ENCODE data around the gene TNFRSF6B.

Gene TNFRSF6B

GRCh38 chr20:63698739-63699465 is 2.5 kb downstream of the TNFRSF6B start:
- DNase-seq: peak; percentile 85

- peak; percentile 46 for DNase-seq
Measured at GRCh38 chr20:63699466-63700198, 3.2 kb downstream of the TNFRSF6B start.

GRCh38 chr20:63700199-63701050 is 4.0 kb downstream of the TNFRSF6B start:
- peak; percentile 56 for DNase-seq

- no peak for DNase-seq
Measured at GRCh38 chr20:63701051-63701328, 4.5 kb downstream of the TNFRSF6B start.

- peak; percentile 50 for DNase-seq
Measured at GRCh38 chr20:63701329-63702035, 5.0 kb downstream of the TNFRSF6B start.

GRCh38 chr20:63702036-63702665 is 5.7 kb downstream of the TNFRSF6B start:
- DNase-seq: no peak

GRCh38 chr20:63702751-63703470 is 6.5 kb downstream of the TNFRSF6B start:
- no peak for DNase-seq

GRCh38 chr20:63703471-63703975 is 7.1 kb downstream of the TNFRSF6B start:
- peak; percentile 44 for DNase-seq

- DNase-seq: peak; percentile 48
Measured at GRCh38 chr20:63703976-63704748, 7.7 kb downstream of the TNFRSF6B start.

- peak; percentile 48 for DNase-seq
Measured at GRCh38 chr20:63704749-63705117, 8.3 kb downstream of the TNFRSF6B start.

GRCh38 chr20:63705232-63706026 is 9.0 kb downstream of the TNFRSF6B start:
- no peak for DNase-seq

- no peak for DNase-seq
Measured at GRCh38 chr20:63706027-63706695, 9.7 kb downstream of the TNFRSF6B start.

- DNase-seq: peak; percentile 80
Measured at GRCh38 chr20:63706852-63707557, 10.6 kb downstream of the TNFRSF6B start.

GRCh38 chr20:63707558-63708300 is 11.3 kb downstream of the TNFRSF6B start, which contains the start of the genes ARFRP1 and ZGPAT:
Gene ARFRP1, minus strand, starts transcription at chr20:63707976. Its CDS starts 885 bp downstream, at chr20:63707091.
Gene ZGPAT, plus strand, starts transcription at chr20:63708039. Its CDS starts 542 bp downstream, at chr20:63708581.
- DNase-seq: peak; percentile 91

- peak; percentile 52 for DNase-seq
Measured at GRCh38 chr20:63708301-63709148, 12.1 kb downstream of the TNFRSF6B start.

GRCh38 chr20:63709149-63709527 is 12.7 kb downstream of the TNFRSF6B start:
- no peak for DNase-seq

Data from islet precursor cell (in vitro differentiated cells).